WI38 (cell line): ENCODE data around the gene VEGFC.

Experiments used
- H3K4me3 ChIP-seq: 2 replicates; pipeline ENCODE4 v1.5.1; 2011; ENCODE audit warnings: low read depth, mild to moderate bottlenecking, control low read depth, low read length
- CTCF ChIP-seq: IDR thresholded peaks from 2 replicates; pipeline ENCODE4 v1.5.1; 2012; ENCODE audit warnings: low read depth, mild to moderate bottlenecking, control low read depth, low read length

Gene VEGFC

GRCh38 chr4:176778491-176778890 lies 14.2 kb downstream of the VEGFC start:
- no peak for TF ChIP-seq CTCF
- H3K4me3 ChIP-seq = 0 out of 2 replicates have a peak overlapping the region, but pooled peaks have one; percentile 13

DNA sequence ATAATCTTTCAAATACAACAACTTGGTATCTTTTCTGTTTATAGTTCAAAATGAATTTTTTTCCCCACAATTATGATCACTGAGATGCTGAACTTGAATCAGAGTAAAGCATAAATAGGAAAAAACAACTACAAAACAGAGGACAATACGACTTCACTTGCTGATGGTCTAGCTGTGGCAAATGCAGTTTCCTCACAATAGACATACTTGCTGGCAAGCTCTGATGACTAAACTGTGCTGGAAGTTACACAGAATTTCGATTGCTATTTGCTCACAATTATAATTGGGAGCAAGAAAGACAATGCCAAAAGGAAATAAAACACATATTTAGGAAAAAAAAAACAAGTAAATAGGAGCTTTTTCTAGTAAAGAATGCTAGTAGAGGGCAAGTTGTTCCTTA lies 14.7 kb downstream of the VEGFC start:
- TF ChIP-seq CTCF = no peak

GRCh38 chr4:176775338-176775737 lies 17.4 kb downstream of the VEGFC start:
- H3K4me3 ChIP-seq = no peak overlapping the region
- no peak for TF ChIP-seq CTCF

More for the DNA sequence above, 14.7 kb downstream of the VEGFC start:
- 0 out of 2 replicates have a peak overlapping the region, but pooled peaks have one; percentile 13 for H3K4me3 ChIP-seq

DNA sequence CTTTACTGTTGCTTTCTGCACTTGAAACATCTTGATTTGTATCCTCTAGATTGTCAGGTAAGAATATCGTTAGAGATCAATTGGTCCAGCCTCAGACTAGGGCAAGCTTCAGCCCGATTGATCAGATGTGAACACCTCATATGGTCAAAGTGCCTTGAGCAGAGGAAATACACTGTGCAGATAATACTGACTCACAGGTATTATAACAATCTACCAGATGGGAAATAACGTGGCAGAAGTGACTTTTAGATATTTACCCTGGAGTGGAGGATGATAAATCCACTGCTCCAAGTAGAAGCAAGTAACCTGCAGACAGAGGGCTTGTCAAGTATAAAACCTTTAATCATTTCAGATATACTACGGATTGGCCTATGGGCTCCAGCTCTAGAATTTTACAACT lies 17.9 kb downstream of the VEGFC start:
- no peak for TF ChIP-seq CTCF

DNA sequence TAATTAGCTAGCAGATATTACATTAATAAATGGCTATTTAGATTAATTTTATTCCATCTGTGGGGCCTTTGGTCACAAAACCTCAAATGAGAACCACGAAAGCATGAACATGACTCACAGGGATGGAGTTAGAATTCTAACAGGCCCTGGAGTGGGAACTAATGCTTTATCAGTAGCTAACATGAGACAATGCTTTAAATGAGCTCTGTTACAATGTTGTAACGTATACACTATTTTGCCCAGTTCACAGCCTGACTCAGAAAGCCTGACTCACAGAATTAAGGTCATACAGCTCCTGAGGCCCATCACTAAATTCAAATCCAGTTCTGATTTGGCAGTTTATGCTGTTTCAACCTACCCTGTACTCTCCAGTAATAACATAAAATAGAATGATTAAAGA lies 23.2 kb downstream of the VEGFC start:
- H3K4me3 ChIP-seq = no peak overlapping the region
- TF ChIP-seq CTCF = no peak

More for the DNA sequence above, 17.9 kb downstream of the VEGFC start:
- H3K4me3 ChIP-seq = no peak overlapping the region

- TF ChIP-seq CTCF = no peak
Observed at GRCh38 chr4:176767183-176767582, 25.5 kb downstream of the VEGFC start.

GRCh38 chr4:176762661-176763308 lies 29.9 kb downstream of the VEGFC start:
- no peak for TF ChIP-seq CTCF

More at GRCh38 chr4:176767183-176767582, 25.5 kb downstream of the VEGFC start:
- no peak overlapping the region for H3K4me3 ChIP-seq

More at GRCh38 chr4:176762661-176763308, 29.9 kb downstream of the VEGFC start:
- H3K4me3 ChIP-seq = no peak overlapping the region
